Omental fat pad (tissue), 4 donors: Measurements from ENCODE around the gene KCNJ11. TPM values are rescaled to one million over a fixed set of nuclear protein-coding genes. Genes with fewer than 3 reads are reported as not detected.
"Not testable (repeated sequence)": the region's sequence is repeated elsewhere in the genome, so short reads cannot be mapped to it uniquely, and the experiment has no call there.

ENCODE experiments used
- ATAC-seq: fragments of 150-250 bp; one replicate; pipeline ENCODE4 v1.9.1; 2016; ENCODE audit warnings: mild to moderate bottlenecking, moderate library complexity; ENCODE audit not compliant: low FRiP score
- DNase-seq: peaks from one replicate; pipeline ENCODE4 v3.0.0-alpha.2; 2019; ENCODE audit warnings: low spot score
- CTCF ChIP-seq, 3 donors: fragments of 450-650 bp; IDR thresholded peaks; one replicate each; pipeline ENCODE4 v1.5.1; 2016 to 2017; ENCODE audit warnings: antibody characterized with exemption in 3 of 3, mild to moderate bottlenecking in 3 of 3, moderate library complexity in 2 of 3
- total RNA-seq, 4 donors: library from RNA; depleted of rRNA; stranded (reverse); fragments of >200 nt; gene quantifications; one replicate each; pipeline ENCODE4 v1.1.0, GENCODE V29; 2016

Gene KCNJ11
- total RNA-seq, 4 donors from 2014 or later, result 0.37 to 6.1 (median 2.5) TPM

GRCh38 chr11:17428261-17428660, 39.8 kb upstream of the KCNJ11 start:
- DNase-seq, result no peak
- TF ChIP-seq CTCF (IDR thresholded peaks at IDR 0.05), result no peak
- no peak for ATAC-seq

- ATAC-seq, DNase-seq: not testable (repeated sequence)
Observed at GRCh38 chr11:17426233-17426632, 37.8 kb upstream of the KCNJ11 start.

- ATAC-seq, result no peak
- TF ChIP-seq CTCF (IDR thresholded peaks at IDR 0.05), result no peak
- DNase-seq, result no peak
Observed at GRCh38 chr11:17423533-17424310, 35.3 kb upstream of the KCNJ11 start.

- no peak for ATAC-seq
- no peak for DNase-seq
- TF ChIP-seq CTCF (IDR thresholded peaks at IDR 0.05), result no peak
Observed at GRCh38 chr11:17421781-17422180, 33.3 kb upstream of the KCNJ11 start.

GRCh38 chr11:17418444-17419081, 30.1 kb upstream of the KCNJ11 start:
- ATAC-seq, result no peak
- no peak for DNase-seq
- no peak for TF ChIP-seq CTCF (IDR thresholded peaks at IDR 0.05)

GRCh38 chr11:17416492-17416891, 28.0 kb upstream of the KCNJ11 start:
- ATAC-seq (no peak), DNase-seq (no peak)
- TF ChIP-seq CTCF (IDR thresholded peaks at IDR 0.05), result no peak

GRCh38 chr11:17415523-17416104, 27.2 kb upstream of the KCNJ11 start:
- no peak for TF ChIP-seq CTCF (IDR thresholded peaks at IDR 0.05)
- ATAC-seq, result no peak
- DNase-seq, result no peak
